ENCODE results near the gene RAB3IL1.
A peak's percentile ranks its signal among the peaks of the same experiment; 100 is the strongest.

Gene RAB3IL1

GRCh38 chr11:61905067-61905696 is 12.2 kb downstream of the RAB3IL1 start:
- H3K9me3 ChIP-seq (ENCODE audit: control insufficient read depth, insufficient read depth, low read length) = no peaks in the 10 kb centered on the region
- H3K4me3 ChIP-seq (ENCODE audit: low read depth, low read length) = no peak overlapping the region
- H3K27me3 ChIP-seq (ENCODE audit: control insufficient read depth, insufficient read depth, low read length) = no peaks in the 10 kb centered on the region
- peaks cover 10% of the 10 kb centered on the region for H3K4me1 ChIP-seq (ENCODE audit: control insufficient read depth, insufficient read depth, low read length)
- no peak overlapping the region for H3K9ac ChIP-seq (ENCODE audit: low read depth, low read length)
- H3K36me3 ChIP-seq (ENCODE audit: control insufficient read depth, insufficient read depth, low read length) = peaks cover 5% of the 10 kb centered on the region

GRCh38 chr11:61904539-61905048 is 12.8 kb downstream of the RAB3IL1 start:
- peak overlapping the region; percentile 24 for H3K9ac ChIP-seq (ENCODE audit: low read depth, low read length)
- H3K27me3 ChIP-seq (ENCODE audit: control insufficient read depth, insufficient read depth, low read length) = no peaks in the 10 kb centered on the region
- H3K4me1 ChIP-seq (ENCODE audit: control insufficient read depth, insufficient read depth, low read length) = peaks cover 10% of the 10 kb centered on the region
- peak overlapping the region; percentile 18 for H3K4me3 ChIP-seq (ENCODE audit: low read depth, low read length)
- no peaks in the 10 kb centered on the region for H3K9me3 ChIP-seq (ENCODE audit: control insufficient read depth, insufficient read depth, low read length)
- peaks cover 7% of the 10 kb centered on the region for H3K36me3 ChIP-seq (ENCODE audit: control insufficient read depth, insufficient read depth, low read length)

DNA sequence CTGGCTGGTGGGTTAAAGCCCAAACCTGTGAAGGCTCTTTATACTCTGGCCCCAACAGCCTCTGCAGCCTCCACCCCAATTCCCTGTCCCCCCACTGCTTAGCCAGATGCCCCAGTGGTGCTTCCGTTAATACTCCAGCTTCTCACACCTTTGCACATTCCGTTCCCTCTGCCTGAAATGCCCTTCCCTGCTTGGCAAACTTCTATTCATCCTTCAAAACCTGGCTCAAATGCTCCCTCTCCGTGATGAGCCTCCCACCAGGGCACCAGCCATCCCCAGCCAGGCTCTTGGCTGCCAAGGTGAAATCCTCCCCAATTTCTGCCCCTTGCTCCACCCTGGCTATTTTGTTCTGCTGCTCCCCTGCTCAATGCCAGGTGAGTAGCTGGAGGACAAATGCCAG is 13.5 kb downstream of the RAB3IL1 start:
- H3K4me1 ChIP-seq (ENCODE audit: control insufficient read depth, insufficient read depth, low read length) = peaks cover 5% of the 10 kb centered on the region
- no peak overlapping the region for H3K4me3 ChIP-seq (ENCODE audit: low read depth, low read length)
- H3K36me3 ChIP-seq (ENCODE audit: control insufficient read depth, insufficient read depth, low read length) = peaks cover 9% of the 10 kb centered on the region
- no peaks in the 10 kb centered on the region for H3K9me3 ChIP-seq (ENCODE audit: control insufficient read depth, insufficient read depth, low read length)
- no peaks in the 10 kb centered on the region for H3K27me3 ChIP-seq (ENCODE audit: control insufficient read depth, insufficient read depth, low read length)
- peak overlapping the region; percentile 24 for H3K9ac ChIP-seq (ENCODE audit: low read depth, low read length)

DNA sequence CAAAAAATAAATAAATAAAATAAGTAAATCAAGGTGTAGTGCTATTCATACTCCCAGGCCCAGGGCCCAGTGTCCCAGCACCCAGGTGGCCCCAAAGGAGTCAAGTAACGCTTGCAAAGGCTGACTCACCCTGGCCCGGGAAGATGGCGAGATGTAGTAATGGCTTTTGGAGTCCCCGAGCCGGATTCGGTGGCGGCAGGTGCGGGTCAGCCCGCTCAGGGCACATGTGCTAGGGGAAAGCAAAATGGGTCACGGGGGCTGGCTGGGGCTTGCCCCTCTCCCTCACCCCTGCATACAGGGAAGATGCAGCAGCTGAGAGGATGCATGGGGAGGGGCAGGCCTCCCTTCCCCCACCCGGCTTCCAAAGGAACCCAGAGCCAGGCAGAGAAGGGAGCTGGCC is 15.1 kb downstream of the RAB3IL1 start:
- H3K27me3 ChIP-seq (ENCODE audit: control insufficient read depth, insufficient read depth, low read length) = no peaks in the 10 kb centered on the region
- H3K4me3 ChIP-seq (ENCODE audit: low read depth, low read length) = no peak overlapping the region
- H3K9me3 ChIP-seq (ENCODE audit: control insufficient read depth, insufficient read depth, low read length) = no peaks in the 10 kb centered on the region
- H3K4me1 ChIP-seq (ENCODE audit: control insufficient read depth, insufficient read depth, low read length) = no peaks in the 10 kb centered on the region
- peaks cover 9% of the 10 kb centered on the region for H3K36me3 ChIP-seq (ENCODE audit: control insufficient read depth, insufficient read depth, low read length)
- H3K9ac ChIP-seq (ENCODE audit: low read depth, low read length) = no peak overlapping the region

GRCh38 chr11:61901397-61901796 is 16.0 kb downstream of the RAB3IL1 start:
- no peak overlapping the region for H3K4me3 ChIP-seq (ENCODE audit: low read depth, low read length)
- no peak overlapping the region for H3K9ac ChIP-seq (ENCODE audit: low read depth, low read length)
- no peaks in the 10 kb centered on the region for H3K9me3 ChIP-seq (ENCODE audit: control insufficient read depth, insufficient read depth, low read length)
- H3K36me3 ChIP-seq (ENCODE audit: control insufficient read depth, insufficient read depth, low read length) = peaks cover 7% of the 10 kb centered on the region
- H3K4me1 ChIP-seq (ENCODE audit: control insufficient read depth, insufficient read depth, low read length) = no peaks in the 10 kb centered on the region
- H3K27me3 ChIP-seq (ENCODE audit: control insufficient read depth, insufficient read depth, low read length) = no peaks in the 10 kb centered on the region

- Histone ChIP-seq H3K9ac (ENCODE audit: low read depth, low read length) (no peak overlapping the region), H3K4me3 (ENCODE audit: low read depth, low read length) (no peak overlapping the region), H3K4me1 (ENCODE audit: control insufficient read depth, insufficient read depth, low read length) (no peaks in the 10 kb centered on the region), H3K36me3 (ENCODE audit: control insufficient read depth, insufficient read depth, low read length) (peaks cover 7% of the 10 kb centered on the region), H3K27me3 (ENCODE audit: control insufficient read depth, insufficient read depth, low read length) (no peaks in the 10 kb centered on the region), H3K9me3 (ENCODE audit: control insufficient read depth, insufficient read depth, low read length) (no peaks in the 10 kb centered on the region)
Measured at GRCh38 chr11:61900251-61900650, 17.1 kb downstream of the RAB3IL1 start.

DNA sequence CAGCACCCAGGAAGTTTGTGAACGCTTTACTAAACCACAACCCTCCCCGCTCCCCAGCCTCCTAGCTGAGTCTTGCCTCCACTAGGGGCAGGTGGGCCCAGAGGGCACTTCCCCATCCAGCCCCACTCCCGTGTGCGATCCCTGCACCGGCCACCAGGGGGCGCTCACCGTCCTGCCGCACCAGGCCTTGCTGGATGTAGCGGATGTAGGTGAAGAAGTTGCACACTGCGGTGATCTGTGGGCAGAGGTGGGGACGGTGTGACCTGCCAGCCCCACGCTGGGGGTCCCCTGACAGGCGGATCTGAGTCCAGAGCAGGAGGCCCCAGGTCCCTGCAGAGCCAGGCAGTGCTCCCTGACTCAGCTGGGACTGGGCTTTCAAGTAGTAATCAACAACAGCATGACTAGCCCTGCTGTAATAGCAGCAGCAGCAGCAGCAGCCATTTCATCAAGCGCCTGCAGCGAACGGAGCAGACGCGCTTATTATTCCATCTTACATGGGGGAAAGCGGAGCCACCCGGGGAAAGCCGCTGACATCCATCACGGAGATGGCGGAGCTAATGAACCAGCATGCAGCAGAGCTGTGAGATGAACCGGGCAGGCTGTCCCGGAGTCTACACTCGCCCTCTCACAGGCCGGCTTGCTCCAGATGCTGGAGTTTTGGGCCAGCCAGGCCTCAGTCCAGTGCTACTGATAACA is 18.1 kb downstream of the RAB3IL1 start:
- Histone ChIP-seq H3K9me3 (ENCODE audit: control insufficient read depth, insufficient read depth, low read length) (no peaks in the 10 kb centered on the region), H3K4me3 (ENCODE audit: low read depth, low read length) (no peak overlapping the region), H3K9ac (ENCODE audit: low read depth, low read length) (no peak overlapping the region), H3K4me1 (ENCODE audit: control insufficient read depth, insufficient read depth, low read length) (no peaks in the 10 kb centered on the region), H3K27me3 (ENCODE audit: control insufficient read depth, insufficient read depth, low read length) (no peaks in the 10 kb centered on the region), H3K36me3 (ENCODE audit: control insufficient read depth, insufficient read depth, low read length) (peaks cover 6% of the 10 kb centered on the region)

DNA sequence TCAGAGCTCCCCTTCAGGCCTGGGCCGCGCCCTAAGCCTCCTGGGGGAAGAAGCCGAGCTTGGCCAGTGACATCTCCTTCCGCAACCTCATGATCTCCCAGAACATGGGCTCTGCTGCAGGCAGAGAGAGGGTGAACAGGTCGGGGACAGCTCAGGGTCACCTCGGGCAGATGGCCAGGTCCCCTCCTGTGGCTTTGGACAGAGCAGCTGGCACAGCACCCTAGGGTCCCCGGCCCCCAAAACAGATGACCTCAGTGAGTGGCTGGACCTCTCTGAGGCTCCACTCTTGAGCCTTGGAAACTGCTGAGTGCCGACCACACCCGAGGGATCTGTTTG is 19.2 kb downstream of the RAB3IL1 start:
- Histone ChIP-seq H3K4me1 (ENCODE audit: control insufficient read depth, insufficient read depth, low read length) (no peaks in the 10 kb centered on the region), H3K9ac (ENCODE audit: low read depth, low read length) (no peak overlapping the region), H3K9me3 (ENCODE audit: control insufficient read depth, insufficient read depth, low read length) (no peaks in the 10 kb centered on the region), H3K36me3 (ENCODE audit: control insufficient read depth, insufficient read depth, low read length) (peaks cover 5% of the 10 kb centered on the region), H3K27me3 (ENCODE audit: control insufficient read depth, insufficient read depth, low read length) (no peaks in the 10 kb centered on the region), H3K4me3 (ENCODE audit: low read depth, low read length) (no peak overlapping the region)

DNA sequence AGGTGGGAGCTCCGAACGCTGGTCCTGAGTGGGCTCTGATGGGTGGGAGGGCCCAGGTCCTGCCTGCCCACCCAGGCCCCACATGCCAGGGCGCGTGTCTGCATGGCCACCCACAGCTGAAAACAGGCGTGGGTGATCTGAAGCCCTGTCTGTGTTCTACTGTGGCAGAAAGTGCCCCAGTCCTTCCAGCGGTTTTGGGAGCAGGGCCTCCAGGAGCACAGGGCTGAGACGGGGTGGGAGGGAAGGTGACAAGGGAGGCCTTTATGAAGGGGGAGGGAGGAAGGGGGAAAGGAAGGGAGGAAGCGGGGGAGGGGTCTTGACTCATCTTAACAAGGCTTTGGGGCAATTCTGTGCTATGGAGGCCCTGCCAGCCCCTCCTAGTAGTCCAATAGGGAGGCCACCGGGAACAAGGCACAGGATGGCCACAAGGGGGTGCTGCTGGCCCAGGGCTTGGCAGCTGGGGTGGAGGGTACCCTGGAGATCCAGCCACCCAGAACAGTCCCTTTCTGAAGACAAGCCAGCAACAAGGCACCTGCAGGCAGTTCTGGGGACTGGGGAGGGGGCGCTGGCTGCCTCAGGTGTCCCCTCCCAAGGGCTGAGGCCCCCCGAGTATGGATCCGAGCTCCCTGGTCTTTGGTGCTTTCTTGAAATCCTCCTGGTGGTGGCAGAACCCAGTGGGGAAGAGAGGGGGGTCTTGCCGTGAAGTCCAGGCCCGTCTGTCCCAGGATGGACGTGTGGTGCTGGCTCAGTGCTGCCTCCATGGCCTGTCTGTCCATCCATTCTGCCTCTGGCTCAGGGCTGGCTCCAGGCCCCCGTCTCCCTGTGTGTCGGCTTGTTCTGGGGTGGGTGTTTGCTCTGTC is 19.7 kb downstream of the RAB3IL1 start:
- no peak overlapping the region for H3K9ac ChIP-seq (ENCODE audit: low read depth, low read length)
- H3K4me1 ChIP-seq (ENCODE audit: control insufficient read depth, insufficient read depth, low read length) = no peaks in the 10 kb centered on the region
- no peaks in the 10 kb centered on the region for H3K27me3 ChIP-seq (ENCODE audit: control insufficient read depth, insufficient read depth, low read length)
- no peak overlapping the region for H3K4me3 ChIP-seq (ENCODE audit: low read depth, low read length)
- no peaks in the 10 kb centered on the region for H3K9me3 ChIP-seq (ENCODE audit: control insufficient read depth, insufficient read depth, low read length)
- H3K36me3 ChIP-seq (ENCODE audit: control insufficient read depth, insufficient read depth, low read length) = peaks cover 5% of the 10 kb centered on the region

DNA sequence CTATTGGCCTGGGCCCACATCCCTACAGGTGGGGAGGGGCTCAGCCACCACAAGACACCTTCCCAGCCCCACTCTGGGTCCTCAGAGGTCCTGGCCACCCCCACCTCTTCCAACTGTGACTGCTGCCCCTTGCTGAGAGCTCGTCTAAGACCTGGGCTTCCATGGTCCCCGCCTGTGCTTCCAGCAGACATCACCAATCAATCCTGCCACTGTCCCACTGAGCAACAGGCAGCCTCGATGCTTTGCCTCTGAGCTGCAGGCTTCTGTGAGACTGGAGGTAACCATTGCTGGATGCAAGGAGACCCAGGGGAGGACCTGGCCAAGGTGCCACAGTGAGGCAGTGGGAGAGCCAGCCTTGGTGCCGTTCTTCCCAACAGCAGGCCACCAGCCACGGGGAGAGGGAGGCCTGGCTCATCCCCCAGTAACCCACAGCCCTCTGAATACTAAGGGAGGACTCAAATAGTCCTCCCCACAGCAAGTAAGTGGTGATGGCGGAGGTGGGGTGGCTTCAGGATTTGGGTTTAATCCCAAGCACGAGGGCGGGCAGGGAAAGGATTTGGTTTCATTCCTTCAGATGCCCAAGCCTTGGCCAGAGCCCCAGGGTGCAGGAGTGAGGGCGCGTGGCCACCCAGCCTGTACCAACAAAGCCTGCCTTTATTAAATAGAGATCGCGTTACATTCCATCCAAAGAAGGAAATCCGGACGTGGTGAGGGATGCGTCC is 20.5 kb downstream of the RAB3IL1 start:
- Histone ChIP-seq H3K4me3 (ENCODE audit: low read depth, low read length) (no peak overlapping the region), H3K9ac (ENCODE audit: low read depth, low read length) (no peak overlapping the region), H3K27me3 (ENCODE audit: control insufficient read depth, insufficient read depth, low read length) (no peaks in the 10 kb centered on the region), H3K4me1 (ENCODE audit: control insufficient read depth, insufficient read depth, low read length) (no peaks in the 10 kb centered on the region), H3K9me3 (ENCODE audit: control insufficient read depth, insufficient read depth, low read length) (no peaks in the 10 kb centered on the region), H3K36me3 (ENCODE audit: control insufficient read depth, insufficient read depth, low read length) (peaks cover 5% of the 10 kb centered on the region)

DNA sequence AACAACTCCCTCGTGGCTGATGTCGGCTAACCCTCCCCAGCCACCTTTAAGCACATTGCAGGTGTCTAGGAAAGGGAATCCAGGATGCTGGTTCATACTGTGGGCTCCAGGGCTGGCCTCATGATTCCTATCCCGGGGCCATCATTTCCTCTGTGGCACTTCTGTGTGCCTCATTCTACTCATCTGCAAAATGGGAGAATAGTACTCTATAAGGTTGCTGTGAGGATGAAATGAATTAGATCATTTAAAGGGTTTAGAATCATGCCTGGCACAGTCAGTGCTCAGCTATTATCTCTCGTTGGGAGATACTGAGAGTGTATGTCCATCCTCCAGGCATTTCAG is 21.7 kb downstream of the RAB3IL1 start:
- H3K9ac ChIP-seq (ENCODE audit: low read depth, low read length) = no peak overlapping the region
- H3K4me1 ChIP-seq (ENCODE audit: control insufficient read depth, insufficient read depth, low read length) = no peaks in the 10 kb centered on the region
- H3K36me3 ChIP-seq (ENCODE audit: control insufficient read depth, insufficient read depth, low read length) = peaks cover 7% of the 10 kb centered on the region
- H3K9me3 ChIP-seq (ENCODE audit: control insufficient read depth, insufficient read depth, low read length) = no peaks in the 10 kb centered on the region
- H3K27me3 ChIP-seq (ENCODE audit: control insufficient read depth, insufficient read depth, low read length) = no peaks in the 10 kb centered on the region
- H3K4me3 ChIP-seq (ENCODE audit: low read depth, low read length) = no peak overlapping the region

All from iPS-15b (cell line).